ENCODE data around the gene WDR27. TPM values are rescaled to one million over a fixed set of nuclear protein-coding genes. Genes with fewer than 3 reads are reported as not detected.

WDR27 gene
- total RNA-seq, 1 experiment from 2014 or later = 77.9 TPM

DNA sequence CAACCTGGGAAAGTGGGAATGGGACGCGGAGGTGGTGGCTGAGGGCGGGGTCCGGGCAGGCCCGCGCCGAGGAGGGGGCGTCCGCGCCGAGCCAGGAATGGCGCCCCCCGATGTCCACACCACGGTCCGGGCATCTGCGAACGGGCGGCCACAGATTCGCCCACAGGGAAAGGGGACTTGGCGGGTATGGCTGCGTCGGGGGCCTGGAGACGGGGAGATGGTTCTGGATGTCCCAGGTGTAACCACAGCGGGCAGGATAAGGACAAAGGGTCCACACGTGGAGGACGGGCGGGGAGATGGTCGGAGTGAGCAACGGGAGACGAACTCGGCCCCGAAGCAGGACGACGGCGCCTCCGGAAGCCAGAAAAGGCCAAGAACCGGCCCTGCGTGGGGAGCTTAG is 124.6 kb downstream of the WDR27 start:
- intact Hi-C loops (cut with micrococcal nuclease; ENCODE audit: unreplicated experiment) = no loop called here

DNA sequence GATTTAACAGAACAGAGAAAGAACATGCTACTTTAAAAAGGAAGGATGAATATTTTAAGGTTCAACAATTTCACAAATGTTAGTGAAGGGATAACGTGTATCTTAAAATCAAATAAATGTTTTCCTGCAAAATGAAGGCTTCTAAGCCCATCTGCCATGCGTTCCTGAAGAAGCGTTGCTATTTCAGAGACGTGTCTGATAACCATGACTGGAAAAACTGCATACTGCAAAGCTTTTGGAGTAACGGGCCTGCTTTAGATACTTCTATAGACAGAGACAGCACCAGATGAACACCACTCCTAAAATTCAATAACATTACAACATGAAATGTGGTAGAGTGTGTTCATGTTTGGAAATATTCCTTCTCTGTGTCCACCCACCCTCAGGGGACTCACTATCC is 126.0 kb downstream of the WDR27 start:
- Mint-ChIP-seq H3K9me3 (ENCODE audit: low read depth, unreplicated experiment) (no peaks in the 10 kb centered on the region), H3K36me3 (ENCODE audit: insufficient read depth, unreplicated experiment) (no peaks in the 10 kb centered on the region), H3K4me3 (ENCODE audit: low read depth, unreplicated experiment) (no peak overlapping the region), H3K27me3 (ENCODE audit: unreplicated experiment) (no peaks in the 10 kb centered on the region), H3K4me1 (ENCODE audit: low read depth, unreplicated experiment) (peaks cover 11% of the 10 kb centered on the region), H3K27ac (ENCODE audit: unreplicated experiment) (no peak overlapping the region)
- TF ChIP-seq, protein P1, sequence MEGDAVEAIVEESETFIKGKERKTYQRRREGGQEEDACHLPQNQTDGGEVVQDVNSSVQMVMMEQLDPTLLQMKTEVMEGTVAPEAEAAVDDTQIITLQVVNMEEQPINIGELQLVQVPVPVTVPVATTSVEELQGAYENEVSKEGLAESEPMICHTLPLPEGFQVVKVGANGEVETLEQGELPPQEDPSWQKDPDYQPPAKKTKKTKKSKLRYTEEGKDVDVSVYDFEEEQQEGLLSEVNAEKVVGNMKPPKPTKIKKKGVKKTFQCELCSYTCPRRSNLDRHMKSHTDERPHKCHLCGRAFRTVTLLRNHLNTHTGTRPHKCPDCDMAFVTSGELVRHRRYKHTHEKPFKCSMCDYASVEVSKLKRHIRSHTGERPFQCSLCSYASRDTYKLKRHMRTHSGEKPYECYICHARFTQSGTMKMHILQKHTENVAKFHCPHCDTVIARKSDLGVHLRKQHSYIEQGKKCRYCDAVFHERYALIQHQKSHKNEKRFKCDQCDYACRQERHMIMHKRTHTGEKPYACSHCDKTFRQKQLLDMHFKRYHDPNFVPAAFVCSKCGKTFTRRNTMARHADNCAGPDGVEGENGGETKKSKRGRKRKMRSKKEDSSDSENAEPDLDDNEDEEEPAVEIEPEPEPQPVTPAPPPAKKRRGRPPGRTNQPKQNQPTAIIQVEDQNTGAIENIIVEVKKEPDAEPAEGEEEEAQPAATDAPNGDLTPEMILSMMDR (IDR thresholded peaks at IDR 0.05; ENCODE audit: unreplicated experiment) = no peak
- intact Hi-C loops (cut with micrococcal nuclease; ENCODE audit: unreplicated experiment) = no loop called here
- CTCF ChIA-PET = interaction anchor here (0.8 kb wide), 1 partner anchor 376 kb away, joined by 4 read pairs; no protein-coding TSS in a partner anchor
- no TSS peak for BruUV-seq (replicated peaks)
- DNase-seq = no peak

More for the DNA sequence above, 124.6 kb downstream of the WDR27 start:
- Mint-ChIP-seq H3K9me3 (ENCODE audit: low read depth, unreplicated experiment) (no peaks in the 10 kb centered on the region), H3K4me1 (ENCODE audit: low read depth, unreplicated experiment) (no peaks in the 10 kb centered on the region), H3K27ac (ENCODE audit: unreplicated experiment) (no peak overlapping the region), H3K27me3 (ENCODE audit: unreplicated experiment) (no peaks in the 10 kb centered on the region), H3K36me3 (ENCODE audit: insufficient read depth, unreplicated experiment) (no peaks in the 10 kb centered on the region), H3K4me3 (ENCODE audit: low read depth, unreplicated experiment) (no peak overlapping the region)
- BruUV-seq (replicated peaks) = no TSS peak
- CTCF ChIA-PET = no interaction called here
- TF ChIP-seq, protein P1 (IDR thresholded peaks at IDR 0.05; ENCODE audit: unreplicated experiment) = no peak
- DNase-seq = no peak

DNA sequence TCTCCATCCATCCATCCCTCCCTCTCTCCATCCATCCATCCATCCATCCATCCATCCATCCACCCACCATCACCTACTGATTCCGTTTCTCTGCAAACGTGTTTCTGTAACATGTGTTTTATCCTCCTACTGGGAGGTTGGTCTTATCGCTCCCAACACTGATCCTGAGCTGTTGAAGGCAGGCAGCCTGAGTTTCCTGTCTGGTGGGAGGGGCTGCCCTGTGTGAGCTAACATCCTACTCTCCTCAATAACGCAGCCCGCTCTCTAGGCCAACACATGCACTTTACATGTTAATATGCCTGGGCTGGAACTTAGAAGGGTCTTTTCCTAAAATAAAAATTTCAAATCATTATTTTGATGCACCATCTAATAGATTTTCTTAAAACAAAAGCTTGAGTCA is 126.5 kb downstream of the WDR27 start:
- H3K27ac Mint-ChIP-seq (ENCODE audit: unreplicated experiment) = no peak overlapping the region
- no peak for DNase-seq
- H3K4me3 Mint-ChIP-seq (ENCODE audit: low read depth, unreplicated experiment) = no peak overlapping the region
- intact Hi-C loops (cut with micrococcal nuclease; ENCODE audit: unreplicated experiment) = no loop called here
- H3K9me3 Mint-ChIP-seq (ENCODE audit: low read depth, unreplicated experiment) = no peaks in the 10 kb centered on the region
- TF ChIP-seq, protein P1 (IDR thresholded peaks at IDR 0.05; ENCODE audit: unreplicated experiment) = no peak
- no peaks in the 10 kb centered on the region for H3K36me3 Mint-ChIP-seq (ENCODE audit: insufficient read depth, unreplicated experiment)
- CTCF ChIA-PET = interaction anchor here (0.8 kb wide), 1 partner anchor 376 kb away, joined by 4 read pairs; no protein-coding TSS in a partner anchor
- no TSS peak for BruUV-seq (replicated peaks)
- H3K27me3 Mint-ChIP-seq (ENCODE audit: unreplicated experiment) = no peaks in the 10 kb centered on the region
- peaks cover 11% of the 10 kb centered on the region for H3K4me1 Mint-ChIP-seq (ENCODE audit: low read depth, unreplicated experiment)

DNA sequence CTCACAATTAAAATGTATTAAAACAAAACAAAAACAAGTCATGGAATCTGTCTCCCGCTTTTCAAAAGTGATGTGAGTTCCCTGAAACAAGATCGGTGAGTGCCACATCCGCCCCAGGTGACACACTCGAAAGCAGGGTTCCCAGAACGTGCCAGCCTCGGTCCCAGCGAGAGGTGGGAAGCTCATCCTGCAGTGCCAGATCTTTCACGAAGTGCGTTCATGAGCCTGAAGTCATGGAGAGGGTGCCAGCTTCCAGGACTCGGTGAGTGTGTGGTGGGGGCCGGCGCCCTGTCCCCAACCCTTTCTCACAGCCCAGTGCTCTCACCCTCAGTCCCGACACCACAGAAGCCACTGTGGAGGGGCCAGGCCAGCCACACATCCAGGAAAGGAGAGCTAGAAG is 127.4 kb downstream of the WDR27 start:
- intact Hi-C loops (cut with micrococcal nuclease; ENCODE audit: unreplicated experiment) = no loop called here
- Mint-ChIP-seq H3K9me3 (ENCODE audit: low read depth, unreplicated experiment) (no peaks in the 10 kb centered on the region), H3K4me3 (ENCODE audit: low read depth, unreplicated experiment) (no peak overlapping the region), H3K27me3 (ENCODE audit: unreplicated experiment) (no peaks in the 10 kb centered on the region), H3K36me3 (ENCODE audit: insufficient read depth, unreplicated experiment) (no peaks in the 10 kb centered on the region), H3K27ac (ENCODE audit: unreplicated experiment) (no peak overlapping the region), H3K4me1 (ENCODE audit: low read depth, unreplicated experiment) (peaks cover 11% of the 10 kb centered on the region)
- BruUV-seq (replicated peaks) = no TSS peak
- DNase-seq = no peak
- CTCF ChIA-PET = no interaction called here
- TF ChIP-seq, protein P1 (IDR thresholded peaks at IDR 0.05; ENCODE audit: unreplicated experiment) = no peak

All from Calu3 (cell line).